ENCODE measurements around the gene APBA2. TPM values are rescaled to one million over a fixed set of nuclear protein-coding genes. Genes with fewer than 3 reads are reported as not detected.

The APBA2 gene
- total and polyA plus RNA-seq, 2 of the 4 experiments (the other 2 are of a cell fraction) = 21.7 to 33.0 TPM

DNA sequence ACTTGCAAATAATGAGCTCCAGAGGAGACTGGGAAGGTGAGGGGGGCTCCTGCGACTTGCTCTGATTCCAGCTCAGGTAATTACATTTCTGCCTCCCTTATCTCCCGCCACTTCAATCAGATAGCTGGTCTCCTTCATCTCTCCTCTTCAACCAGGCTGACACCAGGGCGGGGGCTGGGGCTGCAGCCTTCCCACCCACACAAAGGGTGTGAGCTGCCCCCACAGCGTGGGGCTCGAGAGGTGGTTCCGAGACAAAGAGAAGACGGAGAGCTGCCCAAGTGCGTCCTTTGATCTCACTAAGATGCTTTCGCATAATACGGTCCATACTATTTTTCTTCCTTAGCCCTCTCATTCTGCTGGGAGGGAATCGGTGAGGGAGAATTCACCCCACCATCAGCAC is 244.2 kb downstream of the APBA2 start:
- Histone ChIP-seq H4K91ac (ENCODE audit: insufficient read depth, low read depth, low read length) (no peak overlapping the region), H3K23ac (ENCODE audit: low read depth, low read length) (no peak overlapping the region), H3K18ac (ENCODE audit: low read depth, low read length) (no peak overlapping the region), H3K4me2 (ENCODE audit: low read depth, low read length) (no peak overlapping the region), H4K5ac (ENCODE audit: low read depth, low read length) (no peak overlapping the region), H3K4me3 (ENCODE audit: insufficient read depth, low read depth, low read length) (no peak overlapping the region), H3K9ac (ENCODE audit: low read depth, low read length) (no peak overlapping the region), H3K4ac (ENCODE audit: low read depth, low read length) (no peak overlapping the region), H3K4me1 (ENCODE audit: control insufficient read depth, insufficient read depth, low read length) (no peaks in the 10 kb centered on the region), H2BK5ac (ENCODE audit: low read depth, low read length, poor library complexity, severe bottlenecking) (no peak overlapping the region), H2AFZ (replicated peaks; ENCODE audit: low read length, poor library complexity) (no peak overlapping the region), H2BK120ac (ENCODE audit: low read depth, low read length) (no peak overlapping the region), H4K8ac (ENCODE audit: low read depth in 2 of 2, low read length in 2 of 2) (no peak overlapping the region), H3K9me1 (ENCODE audit: insufficient read depth, low read length) (no peaks in the 10 kb centered on the region), H2AK5ac (ENCODE audit: low read depth, low read length) (no peak overlapping the region), H4K20me1 (ENCODE audit: insufficient read depth, low read length) (no peaks in the 10 kb centered on the region), H3K27ac (ENCODE audit: insufficient read depth, low read length) (no peak overlapping the region), H3K14ac (replicated peaks; ENCODE audit: low read depth, low read length) (no peak overlapping the region), H3K56ac (ENCODE audit: extremely low read depth, insufficient read depth, low read length) (no peak overlapping the region), H3K79me1 (ENCODE audit: low read depth in 1 of 2, low read length in 2 of 2) (no peaks in the 10 kb centered on the region), H2AK9ac (replicated peaks; ENCODE audit: low read depth, low read length, poor library complexity) (no peak overlapping the region), H3K27me3 (ENCODE audit: control insufficient read depth, insufficient read depth, low read length) (peaks cover 40% of the 10 kb centered on the region), H2BK15ac (ENCODE audit: low read depth, low read length) (no peak overlapping the region), H3K36me3 (ENCODE audit: control insufficient read depth, insufficient read depth, low read length) (no peaks in the 10 kb centered on the region), H3K9me3 (ENCODE audit: control insufficient read depth, insufficient read depth, low read length) (no peaks in the 10 kb centered on the region), H2BK20ac (ENCODE audit: low read depth, low read length) (no peak overlapping the region)
- in situ Hi-C loops (cut with MboI; ENCODE audit: low sequenced_read_pairs) = loop anchor here (10.0 to 25.0 kb wide), 2 partner anchors 65 to 932 kb away; no protein-coding TSS in a partner anchor
- no CpG with 5 or more reads among the region's 11 CpGs for WGBS, 2 experiments (ENCODE audit: extremely low coverage in 2 of 2, insufficient read length in 1 of 2)
- TF ChIP-seq, protein P1, sequence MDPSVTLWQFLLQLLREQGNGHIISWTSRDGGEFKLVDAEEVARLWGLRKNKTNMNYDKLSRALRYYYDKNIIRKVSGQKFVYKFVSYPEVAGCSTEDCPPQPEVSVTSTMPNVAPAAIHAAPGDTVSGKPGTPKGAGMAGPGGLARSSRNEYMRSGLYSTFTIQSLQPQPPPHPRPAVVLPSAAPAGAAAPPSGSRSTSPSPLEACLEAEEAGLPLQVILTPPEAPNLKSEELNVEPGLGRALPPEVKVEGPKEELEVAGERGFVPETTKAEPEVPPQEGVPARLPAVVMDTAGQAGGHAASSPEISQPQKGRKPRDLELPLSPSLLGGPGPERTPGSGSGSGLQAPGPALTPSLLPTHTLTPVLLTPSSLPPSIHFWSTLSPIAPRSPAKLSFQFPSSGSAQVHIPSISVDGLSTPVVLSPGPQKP (IDR thresholded peaks at IDR 0.05; ENCODE audit: borderline replicate concordance, low read depth, low read length) = no peak
- TF ChIP-seq MXI1 (IDR thresholded peaks at IDR 0.05; ENCODE audit: borderline replicate concordance, low read depth, low read length) = no peak
- TF ChIP-seq RFX5 (IDR thresholded peaks at IDR 0.05; ENCODE audit: low read depth, low read length) = no peak
- TF ChIP-seq SMC3 (IDR thresholded peaks at IDR 0.05; ENCODE audit: low read depth, low read length) = no peak
- no peak for TF ChIP-seq NFE2L2 (IDR thresholded peaks at IDR 0.05; ENCODE audit: low read depth, low read length)
- no peak for TF ChIP-seq RAD21 (IDR thresholded peaks at IDR 0.05; ENCODE audit: low read length)
- TF ChIP-seq MAZ (IDR thresholded peaks at IDR 0.05; ENCODE audit: borderline replicate concordance, low read depth, low read length) = no peak
- TF ChIP-seq, protein P2, sequence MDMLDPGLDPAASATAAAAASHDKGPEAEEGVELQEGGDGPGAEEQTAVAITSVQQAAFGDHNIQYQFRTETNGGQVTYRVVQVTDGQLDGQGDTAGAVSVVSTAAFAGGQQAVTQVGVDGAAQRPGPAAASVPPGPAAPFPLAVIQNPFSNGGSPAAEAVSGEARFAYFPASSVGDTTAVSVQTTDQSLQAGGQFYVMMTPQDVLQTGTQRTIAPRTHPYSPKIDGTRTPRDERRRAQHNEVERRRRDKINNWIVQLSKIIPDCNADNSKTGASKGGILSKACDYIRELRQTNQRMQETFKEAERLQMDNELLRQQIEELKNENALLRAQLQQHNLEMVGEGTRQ (IDR thresholded peaks at IDR 0.05; ENCODE audit: low read depth, low read length) = no peak
- TF ChIP-seq, protein P3, sequence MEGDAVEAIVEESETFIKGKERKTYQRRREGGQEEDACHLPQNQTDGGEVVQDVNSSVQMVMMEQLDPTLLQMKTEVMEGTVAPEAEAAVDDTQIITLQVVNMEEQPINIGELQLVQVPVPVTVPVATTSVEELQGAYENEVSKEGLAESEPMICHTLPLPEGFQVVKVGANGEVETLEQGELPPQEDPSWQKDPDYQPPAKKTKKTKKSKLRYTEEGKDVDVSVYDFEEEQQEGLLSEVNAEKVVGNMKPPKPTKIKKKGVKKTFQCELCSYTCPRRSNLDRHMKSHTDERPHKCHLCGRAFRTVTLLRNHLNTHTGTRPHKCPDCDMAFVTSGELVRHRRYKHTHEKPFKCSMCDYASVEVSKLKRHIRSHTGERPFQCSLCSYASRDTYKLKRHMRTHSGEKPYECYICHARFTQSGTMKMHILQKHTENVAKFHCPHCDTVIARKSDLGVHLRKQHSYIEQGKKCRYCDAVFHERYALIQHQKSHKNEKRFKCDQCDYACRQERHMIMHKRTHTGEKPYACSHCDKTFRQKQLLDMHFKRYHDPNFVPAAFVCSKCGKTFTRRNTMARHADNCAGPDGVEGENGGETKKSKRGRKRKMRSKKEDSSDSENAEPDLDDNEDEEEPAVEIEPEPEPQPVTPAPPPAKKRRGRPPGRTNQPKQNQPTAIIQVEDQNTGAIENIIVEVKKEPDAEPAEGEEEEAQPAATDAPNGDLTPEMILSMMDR (conservative IDR thresholded peaks at IDR 0.05; ENCODE audit: low read depth, low read length) = no peak
- TF ChIP-seq POLR2A (IDR thresholded peaks at IDR 0.05; ENCODE audit: low read depth, low read length) = no peak
- no peak for TF ChIP-seq FOS (IDR thresholded peaks at IDR 0.05; ENCODE audit: low read depth, low read length)
- no peak for TF ChIP-seq CHD1 (IDR thresholded peaks at IDR 0.05; ENCODE audit: low read depth, low read length)
- TF ChIP-seq RCOR1 (IDR thresholded peaks at IDR 0.05; ENCODE audit: insufficient replicate concordance, low read length) = no peak
- no peak for TF ChIP-seq BHLHE40 (IDR thresholded peaks at IDR 0.05; ENCODE audit: low read depth, low read length)
- no peak for TF ChIP-seq MAFK (IDR thresholded peaks at IDR 0.05; ENCODE audit: low read depth, low read length)
- no peak for TF ChIP-seq CEBPB (IDR thresholded peaks at IDR 0.05; ENCODE audit: low read depth, low read length)
- ATAC-seq (ENCODE audit: low read depth) (no peak), DNase-seq (no peak)
- no TSS peak for BruUV-seq (replicated peaks)
- dilution Hi-C loops (cut with HindIII; ENCODE audit: low sequenced_read_pairs, unreplicated experiment) = no loop called here
- ChIA-PET POLR2A (ENCODE audit: unreplicated experiment) (no interaction called here), CTCF (interaction anchor here (2.3 kb wide), 1 partner anchor 10 kb away, joined by 13 read pairs; no protein-coding TSS in a partner anchor)
- intact Hi-C loops (cut with micrococcal nuclease) = loop anchor here (10.0 kb wide), 1 partner anchor 535 kb away; no protein-coding TSS in a partner anchor
